GM20000 (cell line): ENCODE measurements around the gene CACNB4.
"Not testable (repeated sequence)": the region's sequence is repeated elsewhere in the genome, so short reads cannot be mapped to it uniquely, and the experiment has no call there.

ENCODE experiments used
- DNase-seq: peaks from one replicate; pipeline ENCODE4 v3.0.0; 2012; ENCODE audit warnings: low spot score
- CTCF ChIP-seq: IDR thresholded peaks from 2 replicates; pipeline ENCODE4 v1.5.1; 2012; ENCODE audit warnings: mild to moderate bottlenecking, control low read depth; ENCODE audit errors: extremely low read depth, missing control alignments

Gene CACNB4

GRCh38 chr2:152028182-152028862, 70.5 kb downstream of the CACNB4 start:
- TF ChIP-seq CTCF, result no peak

GRCh38 chr2:152025678-152026287, 73.1 kb downstream of the CACNB4 start:
- peak; percentile 58 for DNase-seq
- peak; percentile 95 for TF ChIP-seq CTCF

More at GRCh38 chr2:152028182-152028862, 70.5 kb downstream of the CACNB4 start:
- DNase-seq, result no peak

GRCh38 chr2:152024477-152024876, 74.4 kb downstream of the CACNB4 start:
- DNase-seq, result no peak
- no peak for TF ChIP-seq CTCF

- no peak for DNase-seq
- TF ChIP-seq CTCF, result no peak
These were observed 76.8 kb downstream of the CACNB4 start for GRCh38 chr2:152022090-152022489.

- not testable (repeated sequence) for DNase-seq
These were observed 77.8 kb downstream of the CACNB4 start for GRCh38 chr2:152021001-152021400.

GRCh38 chr2:152019732-152020131, 79.1 kb downstream of the CACNB4 start:
- no peak for TF ChIP-seq CTCF
- DNase-seq, result no peak

- TF ChIP-seq CTCF, result no peak
- DNase-seq, result no peak
These were observed 82.4 kb downstream of the CACNB4 start for GRCh38 chr2:152016181-152017120.
